OCI-M2 (cell line): ENCODE results near the gene POLRMT.

ENCODE experiments used
- DNase-seq: peaks from one replicate; lab custom pipeline; 2025; ENCODE audit not compliant: unreplicated experiment; lab: John Stamatoyannopoulos, UW

Gene POLRMT

GRCh38 chr19:581399-582111 is 51.8 kb downstream of the POLRMT start:
- no peak for DNase-seq

GRCh38 chr19:580274-580835 is 53.0 kb downstream of the POLRMT start:
- no peak for DNase-seq

GRCh38 chr19:579842-580155 is 53.5 kb downstream of the POLRMT start:
- DNase-seq, result no peak

GRCh38 chr19:579111-579841 is 54.1 kb downstream of the POLRMT start:
- DNase-seq, result no peak

- DNase-seq, result no peak
Measured at GRCh38 chr19:577439-578392, 55.6 kb downstream of the POLRMT start.

- DNase-seq, result no peak
Measured at GRCh38 chr19:576768-577438, 56.4 kb downstream of the POLRMT start.

GRCh38 chr19:575527-576506 is 57.5 kb downstream of the POLRMT start:
- DNase-seq, result no peak

GRCh38 chr19:574658-575526 is 58.4 kb downstream of the POLRMT start:
- peak; percentile 77 for DNase-seq

- DNase-seq, result no peak
Measured at GRCh38 chr19:573519-573825, 59.9 kb downstream of the POLRMT start.

GRCh38 chr19:572743-573518 is 60.4 kb downstream of the POLRMT start:
- no peak for DNase-seq

GRCh38 chr19:572140-572742 is 61.1 kb downstream of the POLRMT start, which contains the start of gene BSG:
Gene BSG, plus strand, starts transcription at chr19:572596. Its CDS starts 39 bp downstream, at chr19:572635.
- DNase-seq, result peak; percentile 70

- DNase-seq, result no peak
Measured at GRCh38 chr19:571566-571974, 61.8 kb downstream of the POLRMT start.

GRCh38 chr19:570937-571565 is 62.3 kb downstream of the POLRMT start:
- DNase-seq, result no peak

GRCh38 chr19:570251-570686 is 63.1 kb downstream of the POLRMT start:
- no peak for DNase-seq

GRCh38 chr19:567296-567900 is 65.9 kb downstream of the POLRMT start:
- DNase-seq, result no peak
